Stimulated activated CD8-positive, alpha-beta memory T cell treated with anti-CD3 and anti-CD28 coated beads, Interleukin-15, amount 100 ng/mL, for 1 hour (primary cell): ENCODE measurements around the gene DNAI7.
A peak's percentile ranks its signal among the peaks of the same experiment; 100 is the strongest.

Source experiments
- DNase-seq: peaks from one replicate; pipeline ENCODE4 v3.0.0-alpha.2; 2020; ENCODE audit warnings: low read depth

Gene DNAI7, protein sequence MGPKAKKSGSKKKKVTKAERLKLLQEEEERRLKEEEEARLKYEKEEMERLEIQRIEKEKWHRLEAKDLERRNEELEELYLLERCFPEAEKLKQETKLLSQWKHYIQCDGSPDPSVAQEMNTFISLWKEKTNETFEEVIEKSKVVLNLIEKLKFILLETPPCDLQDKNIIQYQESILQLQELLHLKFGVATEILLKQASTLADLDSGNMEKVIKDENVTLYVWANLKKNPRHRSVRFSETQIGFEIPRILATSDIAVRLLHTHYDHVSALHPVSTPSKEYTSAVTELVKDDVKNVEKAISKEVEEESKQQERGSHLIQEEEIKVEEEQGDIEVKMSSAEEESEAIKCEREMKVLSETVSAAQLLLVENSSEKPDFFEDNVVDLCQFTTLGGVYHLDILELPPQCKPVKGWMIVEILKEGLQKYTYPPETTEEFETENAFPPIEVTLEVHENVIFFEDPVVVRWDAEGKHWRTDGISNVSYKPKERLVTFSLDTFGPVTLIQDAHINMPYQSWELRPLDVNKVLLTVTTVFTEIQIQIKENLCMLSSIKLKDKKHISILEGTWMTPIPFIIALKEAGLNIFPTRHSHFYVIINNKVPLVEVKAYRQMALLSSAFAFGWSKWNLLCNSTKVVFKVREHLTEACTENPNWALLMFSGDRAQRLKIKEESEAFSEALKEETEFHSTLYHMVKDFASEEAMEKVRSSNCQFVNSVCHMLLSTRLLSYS

DNA sequence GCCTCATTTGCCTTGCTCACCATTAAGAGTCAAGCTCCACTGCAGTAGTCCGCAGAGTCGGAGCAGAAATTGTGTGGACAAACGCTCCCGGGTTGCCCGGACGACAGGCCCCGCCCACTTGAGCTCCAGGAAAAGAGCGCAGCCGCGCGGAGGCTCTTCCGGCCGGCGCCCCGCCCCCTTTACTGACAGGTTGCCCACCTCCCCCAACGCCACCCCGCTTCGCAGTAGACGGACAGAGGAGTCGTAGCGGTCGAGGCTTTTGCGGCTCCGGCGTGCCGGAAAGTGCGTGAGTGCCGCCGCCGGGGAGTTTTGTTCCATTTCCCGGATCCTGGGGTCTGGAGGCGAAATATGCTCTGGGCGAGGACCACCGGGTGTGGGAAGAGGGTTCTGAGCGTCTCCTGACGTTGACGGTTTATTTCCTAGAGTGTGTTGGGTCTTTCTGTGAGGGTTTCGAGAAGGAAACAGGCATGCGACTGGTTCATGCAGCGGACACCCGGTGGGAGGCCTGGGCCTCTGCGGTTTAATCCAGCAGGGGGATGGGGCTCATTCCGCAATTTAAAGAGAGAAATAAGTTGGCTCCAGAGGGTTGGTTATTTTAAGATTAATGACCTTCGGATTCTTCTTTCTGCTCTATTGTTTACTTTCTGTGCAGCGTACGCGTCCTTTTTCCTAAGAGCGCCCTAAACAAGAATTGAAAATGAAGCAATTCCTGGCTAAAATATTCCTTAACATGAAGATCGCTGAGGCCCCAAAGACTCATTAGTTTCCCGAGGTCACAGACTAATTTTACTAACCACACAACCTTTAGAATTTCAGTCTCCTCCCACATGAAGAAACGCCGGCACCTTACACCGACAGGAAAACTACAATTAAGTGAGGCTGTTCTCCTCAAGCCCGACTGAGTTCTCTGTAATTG lies at the start of gene DNAI7, which contains the start of gene ETFRF1:
Gene DNAI7 (minus strand): TSS at position 105 of the 916 bp plus-strand sequence. CDS start 82 bp downstream, at position 23.
Gene ETFRF1 (plus strand): TSS at position 182 of the 916 bp plus-strand sequence. CDS start 8,720 bp downstream, outside the sequence.
- DNase-seq = peak; percentile 95

- no peak for DNase-seq
Observed at GRCh38 chr12:25243680-25243990, 48.7 kb upstream of the DNAI7 start.

GRCh38 chr12:25242981-25243679 lies 48.2 kb upstream of the DNAI7 start:
- no peak for DNase-seq

DNA sequence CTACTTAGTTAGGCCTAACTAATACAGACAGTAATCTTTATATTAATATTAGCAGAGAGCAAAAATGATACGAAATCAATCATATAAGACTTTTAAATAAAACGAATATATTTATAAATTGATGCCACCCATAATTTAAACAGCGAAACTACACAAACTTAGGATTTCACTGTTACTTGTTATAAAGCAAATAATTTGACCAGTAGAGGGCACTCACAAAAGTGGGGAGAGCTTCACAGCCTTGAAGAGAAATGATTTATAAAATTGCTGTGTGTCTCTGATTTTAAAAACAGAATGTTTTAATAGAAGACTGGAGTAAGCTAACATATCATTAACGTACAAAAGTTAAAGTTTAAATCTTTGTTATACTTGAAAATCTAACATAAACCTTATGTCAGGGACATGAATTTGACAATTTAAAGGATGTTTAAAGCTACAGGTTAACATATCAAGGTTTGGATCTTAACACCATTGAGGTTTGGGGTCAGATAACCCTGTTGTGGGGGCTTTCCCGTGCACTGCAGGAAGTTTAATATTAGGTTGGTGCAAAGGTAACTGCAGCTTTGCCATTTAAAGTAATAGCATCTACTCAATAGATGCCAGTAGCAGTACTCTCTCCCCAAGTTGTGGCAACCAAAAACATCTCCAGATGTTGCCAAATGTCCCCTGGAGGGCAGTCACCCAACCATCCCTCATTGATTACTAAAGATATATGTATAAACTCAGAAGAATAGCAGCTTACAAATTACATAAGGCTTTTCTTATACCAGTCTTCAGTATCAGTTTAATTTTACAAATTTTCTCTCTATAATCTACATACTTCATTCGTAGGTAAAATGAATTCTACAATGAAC lies 46.4 kb upstream of the DNAI7 start:
- no peak for DNase-seq

GRCh38 chr12:25236626-25237025 lies 41.7 kb upstream of the DNAI7 start:
- DNase-seq = no peak

DNA sequence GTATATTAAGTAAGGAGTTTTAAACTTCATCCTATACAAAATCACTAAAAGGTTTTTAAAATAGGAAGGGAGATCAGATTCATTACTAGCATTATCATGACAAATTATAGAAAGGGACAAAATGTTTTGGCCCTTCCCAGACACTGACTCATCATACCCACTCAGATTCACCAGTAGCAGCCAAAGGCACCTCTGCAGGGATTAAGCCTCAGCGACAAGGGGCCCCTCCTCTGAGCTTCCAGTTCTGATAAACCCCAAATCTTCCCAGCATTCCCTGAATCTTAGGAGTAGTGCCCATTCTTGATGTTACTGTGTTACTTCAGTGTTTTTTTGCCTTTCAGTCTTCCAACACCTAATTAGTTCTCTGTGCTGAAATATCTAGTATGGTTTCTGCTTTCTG lies 41.2 kb upstream of the DNAI7 start:
- no peak for DNase-seq

DNA sequence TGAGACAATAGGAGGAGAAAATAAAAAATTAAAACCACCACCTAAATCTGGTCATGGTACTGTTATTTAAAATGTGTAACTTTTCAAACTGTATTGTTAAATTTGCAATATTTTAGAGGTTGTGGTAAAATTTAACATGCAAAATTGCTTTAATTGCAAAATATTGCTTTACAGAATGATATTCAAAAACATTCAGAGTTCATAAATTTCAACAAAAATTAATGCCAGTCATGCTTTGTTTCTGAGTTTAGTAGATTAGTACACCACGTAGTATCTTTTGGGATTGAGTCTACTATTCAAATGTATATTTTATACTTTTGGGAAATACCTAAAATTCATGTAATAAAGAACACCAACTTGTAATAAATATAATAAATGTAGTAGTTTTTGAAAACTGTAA lies 18.4 kb upstream of the DNAI7 start:
- no peak for DNase-seq

GRCh38 chr12:25208554-25208953 lies 13.6 kb upstream of the DNAI7 start:
- no peak for DNase-seq

- no peak for DNase-seq
Observed at GRCh38 chr12:25207846-25208245, 12.9 kb upstream of the DNAI7 start.

- no peak for DNase-seq
Observed at GRCh38 chr12:25207411-25207810, 12.5 kb upstream of the DNAI7 start.

GRCh38 chr12:25202137-25202536 lies 7.2 kb upstream of the DNAI7 start:
- no peak for DNase-seq

DNA sequence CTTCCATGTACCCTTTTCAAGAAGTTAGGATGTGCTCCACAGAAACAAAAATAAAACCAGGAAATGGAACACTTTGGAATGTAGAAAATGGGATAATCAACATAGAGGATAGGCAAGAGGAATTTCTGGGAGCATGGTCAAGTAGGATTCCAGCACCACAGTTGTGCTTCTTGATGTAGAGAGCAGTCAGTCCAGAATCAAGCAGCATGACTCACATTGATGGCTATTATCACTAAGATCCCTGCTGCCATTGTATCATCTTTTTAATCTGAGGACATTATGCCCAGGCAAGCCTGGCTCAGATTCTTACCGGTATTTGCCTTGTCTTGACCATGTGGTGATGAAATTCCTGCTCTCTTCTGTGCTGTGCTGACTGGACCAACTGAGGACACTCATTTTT lies 5.7 kb upstream of the DNAI7 start:
- no peak for DNase-seq

DNA sequence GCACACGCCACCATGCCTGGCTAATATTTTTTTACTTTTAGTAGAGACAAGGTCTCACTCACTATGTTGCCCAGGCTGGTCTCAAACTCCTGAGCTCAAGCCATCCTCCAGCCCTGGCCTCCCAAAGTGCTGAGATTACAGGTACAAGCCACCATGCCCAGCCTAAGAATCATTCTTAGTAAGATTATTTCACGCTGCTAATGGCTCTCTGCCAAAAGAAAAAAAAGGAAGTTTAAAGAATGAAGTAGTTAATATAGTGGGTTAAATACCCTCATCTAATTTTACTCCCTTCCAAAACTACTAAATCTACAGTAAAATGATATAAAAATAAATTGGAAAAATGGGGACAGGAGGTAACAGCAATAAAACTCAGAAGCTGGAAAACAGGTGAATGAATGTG lies 2.6 kb upstream of the DNAI7 start:
- no peak for DNase-seq

DNA sequence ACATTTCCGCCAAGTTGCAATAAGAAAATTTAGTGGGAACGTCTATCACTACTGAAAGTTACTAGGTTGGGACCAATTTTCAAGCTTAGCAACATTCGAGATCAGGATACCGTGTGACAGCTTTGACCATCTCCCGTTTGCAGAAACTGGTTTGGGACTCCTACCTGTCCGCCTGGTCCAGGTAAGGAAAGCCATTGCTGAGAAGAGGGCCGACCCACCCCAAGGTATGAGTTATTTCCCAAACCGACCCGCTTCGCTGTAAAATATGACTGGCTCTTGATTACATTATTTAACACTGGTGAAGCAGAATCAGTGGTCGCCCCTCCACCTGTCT lies 271 bp downstream of the DNAI7 start:
- DNase-seq = no peak

- DNase-seq = no peak
Observed at GRCh38 chr12:25194214-25194613, 746 bp downstream of the DNAI7 start.

- DNase-seq = no peak
Observed at GRCh38 chr12:25190793-25191192, 4.2 kb downstream of the DNAI7 start.

- no peak for DNase-seq
Observed at GRCh38 chr12:25189656-25190055, 5.3 kb downstream of the DNAI7 start.

GRCh38 chr12:25187781-25188180 lies 7.2 kb downstream of the DNAI7 start:
- no peak for DNase-seq

GRCh38 chr12:25186788-25187402 lies 8.1 kb downstream of the DNAI7 start:
- no peak for DNase-seq

GRCh38 chr12:25186038-25186787 lies 8.7 kb downstream of the DNAI7 start:
- DNase-seq = no peak
